DOHH2 (cell line): ENCODE results near the gene HHATL.

ENCODE experiments used
- H3F3A ChIP-seq: fragments of 200-600 bp; sonication (generic), shearing (Covaris generic); 2 replicates; pipeline ENCODE4 v1.6.0; 2016; ENCODE audit warnings: antibody characterized with exemption, mild to moderate bottlenecking; ENCODE audit not compliant: control insufficient read depth, insufficient read depth
- H3K27ac ChIP-seq: fragments of 200-600 bp; sonication (generic); 2 replicates; pipeline ENCODE4 v1.5.1; 2014; ENCODE audit warnings: low read depth, mild to moderate bottlenecking, low read length, moderate library complexity
- H3K27me3 ChIP-seq: fragments of 200-600 bp; sonication (generic); 2 replicates; pipeline ENCODE4 v1.6.1; 2014; ENCODE audit warnings: mild to moderate bottlenecking, low read length, mixed read lengths; ENCODE audit not compliant: control insufficient read depth
- H3K36me3 ChIP-seq: fragments of 200-600 bp; sonication (generic); 2 replicates; pipeline ENCODE4 v1.6.1; 2014; ENCODE audit warnings: mild to moderate bottlenecking, low read length, moderate library complexity, mixed read lengths; ENCODE audit not compliant: control insufficient read depth
- H3K4me1 ChIP-seq: fragments of 200-600 bp; sonication (generic); 2 replicates; pipeline ENCODE4 v1.6.1; 2014; ENCODE audit warnings: mild to moderate bottlenecking, low read length, mixed read lengths; ENCODE audit not compliant: control insufficient read depth
- H3K4me2 ChIP-seq: fragments of 200-600 bp; sonication (generic); 2 replicates; pipeline ENCODE4 v1.6.0; 2014; ENCODE audit warnings: mild to moderate bottlenecking, low read length, moderate library complexity
- H3K4me3 ChIP-seq: fragments of 200-600 bp; sonication (generic); 2 replicates; pipeline ENCODE4 v1.5.1; 2014; ENCODE audit warnings: mild to moderate bottlenecking, low read length, mixed read lengths
- H3K79me2 ChIP-seq: fragments of 200-600 bp; sonication (generic); 2 replicates; pipeline ENCODE4 v1.6.1; 2014; ENCODE audit warnings: mild to moderate bottlenecking, low read length, mixed read lengths; ENCODE audit not compliant: control insufficient read depth
- H3K9me2 ChIP-seq: fragments of 200-600 bp; sonication (generic); replicated peaks from 2 replicates; pipeline ENCODE4 v1.6.1; 2014; ENCODE audit warnings: mild to moderate bottlenecking, low read length, mixed read lengths; ENCODE audit not compliant: control insufficient read depth
- H3K9me3 ChIP-seq: fragments of 200-600 bp; sonication (generic); 2 replicates; pipeline ENCODE4 v1.6.1; 2014; ENCODE audit warnings: antibody characterized with exemption, low read length, mixed read lengths; ENCODE audit not compliant: control insufficient read depth, insufficient read depth
- H4K20me1 ChIP-seq: fragments of 200-600 bp; sonication (generic); 2 replicates; pipeline ENCODE4 v1.6.0; 2014; ENCODE audit warnings: low read depth, mild to moderate bottlenecking, antibody characterized with exemption, low read length, moderate library complexity; ENCODE audit not compliant: control insufficient read depth, insufficient read depth
- EZH2phosphoT487 ChIP-seq: fragments of 200-600 bp; sonication (generic); IDR thresholded peaks from 2 replicates; pipeline ENCODE4 v1.6.1; 2017; ENCODE audit warnings: borderline replicate concordance, mild to moderate bottlenecking, antibody characterized with exemption, low read length, moderate library complexity, mixed read lengths
- TF ChIP-seq, protein P1 (sequence below): fragments of 200-600 bp; sonication (generic); IDR thresholded peaks from one replicate; pipeline ENCODE4 v1.5.1; 2014; ENCODE audit warnings: antibody characterized with exemption, mild to moderate bottlenecking, low read depth, low read length; ENCODE audit not compliant: poor library complexity, severe bottlenecking

Gene HHATL

GRCh38 chr3:42655331-42655888 lies 47.2 kb downstream of the HHATL start:
- Histone ChIP-seq H3K4me3 (no peak overlapping the region), H4K20me1 (no peaks in the 10 kb centered on the region), H3K36me3 (no peaks in the 10 kb centered on the region), H3K27ac (no peak overlapping the region), H3F3A (no peaks in the 10 kb centered on the region), H3K4me2 (no peak overlapping the region), H3K79me2 (no peaks in the 10 kb centered on the region), H3K27me3 (peaks cover 15% of the 10 kb centered on the region), H3K9me3 (no peaks in the 10 kb centered on the region), H3K4me1 (peaks cover 13% of the 10 kb centered on the region), H3K9me2 (no peaks in the 10 kb centered on the region)
- TF ChIP-seq, protein P1, sequence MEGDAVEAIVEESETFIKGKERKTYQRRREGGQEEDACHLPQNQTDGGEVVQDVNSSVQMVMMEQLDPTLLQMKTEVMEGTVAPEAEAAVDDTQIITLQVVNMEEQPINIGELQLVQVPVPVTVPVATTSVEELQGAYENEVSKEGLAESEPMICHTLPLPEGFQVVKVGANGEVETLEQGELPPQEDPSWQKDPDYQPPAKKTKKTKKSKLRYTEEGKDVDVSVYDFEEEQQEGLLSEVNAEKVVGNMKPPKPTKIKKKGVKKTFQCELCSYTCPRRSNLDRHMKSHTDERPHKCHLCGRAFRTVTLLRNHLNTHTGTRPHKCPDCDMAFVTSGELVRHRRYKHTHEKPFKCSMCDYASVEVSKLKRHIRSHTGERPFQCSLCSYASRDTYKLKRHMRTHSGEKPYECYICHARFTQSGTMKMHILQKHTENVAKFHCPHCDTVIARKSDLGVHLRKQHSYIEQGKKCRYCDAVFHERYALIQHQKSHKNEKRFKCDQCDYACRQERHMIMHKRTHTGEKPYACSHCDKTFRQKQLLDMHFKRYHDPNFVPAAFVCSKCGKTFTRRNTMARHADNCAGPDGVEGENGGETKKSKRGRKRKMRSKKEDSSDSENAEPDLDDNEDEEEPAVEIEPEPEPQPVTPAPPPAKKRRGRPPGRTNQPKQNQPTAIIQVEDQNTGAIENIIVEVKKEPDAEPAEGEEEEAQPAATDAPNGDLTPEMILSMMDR = no peak
- TF ChIP-seq EZH2phosphoT487 = no peak

- Histone ChIP-seq H3K9me3 (no peaks in the 10 kb centered on the region), H3K36me3 (no peaks in the 10 kb centered on the region), H3K9me2 (no peaks in the 10 kb centered on the region), H3K27ac (no peak overlapping the region), H3F3A (no peaks in the 10 kb centered on the region), H3K4me3 (peak overlapping the region; percentile 28; the same call in 1 of the 2 replicates), H4K20me1 (no peaks in the 10 kb centered on the region), H3K79me2 (no peaks in the 10 kb centered on the region), H3K27me3 (peaks cover 15% of the 10 kb centered on the region), H3K4me1 (peaks cover 13% of the 10 kb centered on the region), H3K4me2 (peak overlapping the region; percentile 46)
- TF ChIP-seq, protein P1 = peak; percentile 28
- TF ChIP-seq EZH2phosphoT487 = no peak
Observed at GRCh38 chr3:42654331-42655201, 48.0 kb downstream of the HHATL start.

GRCh38 chr3:42653560-42654330 lies 48.9 kb downstream of the HHATL start, which contains the start of gene ZBTB47:
Gene ZBTB47 (plus strand): TSS chr3:42653697. CDS start chr3:42658356, 4,659 bp downstream.
- peak within 1 kb of the TSS; percentile 46 for H3K4me2 ChIP-seq

More at GRCh38 chr3:42653560-42654330, 48.9 kb downstream of the HHATL start, which contains the start of gene ZBTB47:
- peak within 1 kb of the TSS; percentile 28; the same call in 1 of the 2 replicates for H3K4me3 ChIP-seq
- peaks cover 15% of the 10 kb centered on the region for H3K27me3 ChIP-seq
- H3K79me2 ChIP-seq = no peaks in the 10 kb centered on the region
- H3K36me3 ChIP-seq = peaks cover 5% of the 10 kb centered on the region
- H3K27ac ChIP-seq = no peak within 1 kb of the TSS
- no peaks in the 10 kb centered on the region for H3K9me2 ChIP-seq
- H3K9me3 ChIP-seq = no peaks in the 10 kb centered on the region
- peaks cover 13% of the 10 kb centered on the region for H3K4me1 ChIP-seq
- H4K20me1 ChIP-seq = no peaks in the 10 kb centered on the region
- peaks cover under 1% of the 10 kb centered on the region; the same call in 1 of the 2 replicates for H3F3A ChIP-seq
- no peak for TF ChIP-seq EZH2phosphoT487
- TF ChIP-seq, protein P1 = no peak
